GM12878 (cell line): Measurements from ENCODE around the gene IL26. TPM values are rescaled to one million over a fixed set of nuclear protein-coding genes. Genes with fewer than 3 reads are reported as not detected.

ENCODE experiments used
- ATAC-seq: fragments of 200-7000 bp; cut with Tn5 transposase; 3 replicates; pipeline ENCODE4 v1.9.1; 2020; ENCODE audit warnings: mild to moderate bottlenecking, moderate library complexity
- BruUV-seq: library from RNA; stranded (reverse); fragments of 400-500 nt; replicated peaks from 2 replicates; lab custom pipeline; 2021; lab: Mats Ljungman, UMichigan
- CTCF ChIA-PET: fragments of 300-600 bp; sonication (Branson Sonifier 250); formaldehyde crosslinking; extraction: SDS; loops from one replicate; lab custom pipeline; 2021; ENCODE audit warnings: inconsistent platforms; lab: Yijun Ruan, JAX
- POLR2A ChIA-PET: fragments of 350-600 bp; formaldehyde crosslinking; extraction: SDS; loops from one replicate; lab custom pipeline; 2021; ENCODE audit warnings: inconsistent platforms; lab: Charles Lee
- RAD21 ChIA-PET: fragments of 300-600 bp; sonication (Branson Sonifier 250); formaldehyde crosslinking; loops from one replicate; lab custom pipeline; 2023; ENCODE audit warnings: antibody characterized with exemption; ENCODE audit not compliant: unreplicated experiment; lab: Charles Lee
- SMC1A ChIA-PET: fragments of 300-600 bp; sonication (Branson Sonifier 250); formaldehyde crosslinking; loops from one replicate; lab custom pipeline; 2023; ENCODE audit not compliant: unreplicated experiment, uncharacterized antibody; lab: Charles Lee
- DNase-seq: peaks from one replicate; pipeline ENCODE4 v3.0.0-alpha.2; 2011; ENCODE audit warnings: low read depth, low spot score
- FAIRE-seq: peaks from 3 replicates; lab custom pipeline; 2011; peaks lifted over from hg19 to GRCh38; lab: Jason Lieb, UNC
- H2AFZ ChIP-seq: 2 replicates; pipeline ENCODE4 v1.6.0; 2011; ENCODE audit warnings: low read depth, low read length, control low read depth; ENCODE audit not compliant: control insufficient read depth
- H3K27ac ChIP-seq: 2 replicates; pipeline ENCODE4 v1.5.1; 2011; ENCODE audit warnings: control low read depth; ENCODE audit not compliant: control insufficient read depth, insufficient read depth
- H3K27me3 ChIP-seq, 2 experiments: replicated peaks in 1 of 2; 2 replicates each; pipeline versions ENCODE4 v1.6.0 to v1.6.1; 2011; ENCODE audit warnings: low read length in 1 of 2; ENCODE audit not compliant: control insufficient read depth in 2 of 2, insufficient read depth in 2 of 2
- H3K36me3 ChIP-seq, 2 experiments: 2 replicates each; pipeline ENCODE4 v1.5.1; 2011; ENCODE audit warnings: low read length in 1 of 2; ENCODE audit not compliant: control insufficient read depth in 2 of 2, insufficient read depth in 2 of 2
- H3K4me1 ChIP-seq: 2 replicates; pipeline ENCODE4 v1.6.1; 2011; ENCODE audit warnings: mild to moderate bottlenecking, low read length, moderate library complexity, mixed read lengths; ENCODE audit not compliant: control insufficient read depth, insufficient read depth
- H3K4me2 ChIP-seq: 2 replicates; pipeline ENCODE4 v1.6.0; 2011; ENCODE audit warnings: control low read depth; ENCODE audit not compliant: control insufficient read depth, insufficient read depth
- H3K4me3 ChIP-seq: fragments of 200-600 bp; sonication (generic); 2 replicates; pipeline ENCODE4 v1.5.1; 2016
- H3K79me2 ChIP-seq: 2 replicates; pipeline ENCODE4 v1.6.0; 2011; ENCODE audit warnings: low read length; ENCODE audit not compliant: control insufficient read depth, insufficient read depth
- H3K9ac ChIP-seq: 2 replicates; pipeline ENCODE4 v1.8.0; 2011; ENCODE audit warnings: low read length, control low read depth, mixed read lengths; ENCODE audit not compliant: control insufficient read depth, insufficient read depth
- H3K9me3 ChIP-seq: replicated peaks from 3 replicates; pipeline ENCODE4 v1.5.1; 2011; ENCODE audit warnings: mild to moderate bottlenecking, low read length; ENCODE audit not compliant: control insufficient read depth, insufficient read depth
- H4K20me1 ChIP-seq: 2 replicates; pipeline ENCODE4 v1.6.0; 2011; ENCODE audit not compliant: control insufficient read depth, insufficient read depth
- CEBPB ChIP-seq, 2 experiments: fragments of 150-350 bp in 1 of 2; IDR thresholded peaks; 2 replicates each; pipeline ENCODE4 v1.6.1; 2012 to 2014; ENCODE audit warnings: low read depth in 2 of 2, low read length in 2 of 2, borderline replicate concordance in 1 of 2, inconsistent platforms in 1 of 2
- GATAD2B ChIP-seq: fragments of 450-650 bp; conservative IDR thresholded peaks from 2 replicates; pipeline ENCODE4 v1.6.1; 2017; ENCODE audit warnings: low read depth, mild to moderate bottlenecking, moderate library complexity
- IKZF1 ChIP-seq: fragments of 450-650 bp; conservative IDR thresholded peaks from 2 replicates; pipeline ENCODE4 v1.6.1; 2017; ENCODE audit warnings: antibody characterized with exemption, mild to moderate bottlenecking
- IKZF2 ChIP-seq, 2 experiments: fragments of 450-650 bp; IDR thresholded peaks; 2 replicates each; pipeline ENCODE4 v1.6.1; 2017; ENCODE audit warnings: mild to moderate bottlenecking in 2 of 2, moderate library complexity in 2 of 2
- MEF2B ChIP-seq: fragments of 450-650 bp; IDR thresholded peaks from 2 replicates; pipeline ENCODE4 v1.6.1; 2018; ENCODE audit warnings: mild to moderate bottlenecking, moderate library complexity; ENCODE audit not compliant: partially characterized antibody, poor library complexity, severe bottlenecking
- MYB ChIP-seq: fragments of 150-350 bp; IDR thresholded peaks from 2 replicates; pipeline ENCODE4 v1.6.1; 2014; ENCODE audit warnings: mild to moderate bottlenecking, low read depth, low read length, borderline replicate concordance
- NR2C1 ChIP-seq: fragments of 450-650 bp; IDR thresholded peaks from 2 replicates; pipeline ENCODE4 v1.6.1; 2017; ENCODE audit warnings: antibody characterized with exemption, mild to moderate bottlenecking, moderate library complexity
- NR2C2 ChIP-seq: IDR thresholded peaks from 2 replicates; pipeline ENCODE4 v1.6.1; 2011; ENCODE audit warnings: borderline replicate concordance, low read depth; ENCODE audit not compliant: control insufficient read depth, insufficient read length
- PKNOX1 ChIP-seq: fragments of 450-650 bp; IDR thresholded peaks from 2 replicates; pipeline ENCODE4 v1.6.1; 2016; ENCODE audit warnings: mild to moderate bottlenecking
- RELB ChIP-seq: fragments of 450-650 bp; IDR thresholded peaks from 2 replicates; pipeline ENCODE4 v1.6.1; 2017; ENCODE audit warnings: low read depth, mild to moderate bottlenecking, moderate library complexity
- REST ChIP-seq: IDR thresholded peaks from 2 replicates; pipeline ENCODE4 v1.6.1; 2012; ENCODE audit warnings: mild to moderate bottlenecking, low read depth, low read length
- RUNX3 ChIP-seq: IDR thresholded peaks from 2 replicates; pipeline ENCODE4 v1.6.1; 2012; ENCODE audit warnings: low read length, inconsistent platforms
- SMAD5 ChIP-seq: IDR thresholded peaks from 2 replicates; pipeline ENCODE4 v1.6.1; 2016; ENCODE audit warnings: antibody characterized with exemption, low read depth
- SREBF2 ChIP-seq: IDR thresholded peaks from 2 replicates; pipeline ENCODE4 v1.6.1; 2012; ENCODE audit warnings: mild to moderate bottlenecking, low read length
- TBL1XR1 ChIP-seq: IDR thresholded peaks from 2 replicates; pipeline ENCODE4 v1.6.1; 2012; ENCODE audit warnings: low read depth, low read length, improper control_type of control experiment
- TCF7 ChIP-seq: IDR thresholded peaks from 2 replicates; pipeline ENCODE4 v1.6.1; 2014; ENCODE audit warnings: antibody characterized with exemption, borderline replicate concordance
- WRNIP1 ChIP-seq: IDR thresholded peaks from 2 replicates; pipeline ENCODE4 v1.6.1; 2011; ENCODE audit warnings: low read depth, low read length, improper control_type of control experiment, borderline replicate concordance
- ZNF217 ChIP-seq: fragments of 450-650 bp; IDR thresholded peaks from 2 replicates; pipeline ENCODE4 v1.6.1; 2017; ENCODE audit warnings: antibody characterized with exemption, mild to moderate bottlenecking
- WGBS: methylation state at CpG from one replicate; pipeline ENCODE4 v1.1.6; 2016; ENCODE audit warnings: low lambda C conversion rate; ENCODE audit not compliant: insufficient replicate concordance, insufficient coverage; ENCODE audit errors: missing lambda C conversion rate; 5-methylcytosine and 5-hydroxymethylcytosine counted together
- in situ Hi-C: fragments of 300-500 bp; cut with MboI; formaldehyde crosslinking; loops from 9 replicates; pipeline ENCODE4 v1.14.3; 2018; ENCODE audit warnings: mixed read lengths
- intact Hi-C: fragments of 100-400 bp; cut with micrococcal nuclease; formaldehyde crosslinking; loops from one replicate; pipeline ENCODE4 v1.14.2; 2022; ENCODE audit not compliant: unreplicated experiment
- polyA plus RNA-seq, 11 experiments: library from polyadenylated mRNA; depleted of rRNA in 4 of 11; unstranded in 6 of 11; stranded (reverse) in 5 of 11; fragments of >200 nt; fragmentation: Nextera tagmentation in 4 of 11; fragmentation: Illumina TruSeq in 1 of 11; extraction: Ambion mirVana in 4 of 11; extraction: Trizol in 1 of 11; gene quantifications; 1 replicate in 1 of 11; 2 replicates in 10 of 11; pipeline versions ENCODE4 v1.2.1 to v1.2.3, GENCODE V29; 2011 to 2016; ENCODE audit warnings: inconsistent platforms in 2 of 11, missing spikeins in 2 of 11, low read depth in 1 of 11
- total RNA-seq, 4 experiments: library from RNA; depleted of rRNA in 3 of 4; stranded (reverse); fragments of >200 nt in 3 of 4; fragmentation: Illumina TruSeq in 1 of 4; extraction: Trizol in 1 of 4; gene quantifications; 2 replicates each; pipeline versions ENCODE4 v1.2.1 to v1.2.3, GENCODE V29; 2013 to 2021

Gene IL26
- total and polyA plus RNA-seq, 10 of the 15 experiments (the other 5 are each of a cell fraction or from before 2014, with no cell fraction given), result not detected

GRCh38 chr12:68159681-68160304 is 65.8 kb downstream of the IL26 start, which contains the start of gene IFNG:
Gene IFNG (minus strand): TSS chr12:68159740. CDS start chr12:68159615, 125 bp downstream.
- in situ Hi-C loops (no loop called here), intact Hi-C loops (loop anchor here (1.0 kb wide), 1 partner anchor 46 kb away; no protein-coding TSS in a partner anchor)
- BruUV-seq, result no TSS peak
- no peaks in the 10 kb centered on the region for H3K79me2 ChIP-seq
- no peak within 1 kb of the TSS for H2AFZ ChIP-seq
- DNase-seq, result peak; percentile 27
- FAIRE-seq, result no peak
- RAD21 ChIA-PET, result interaction anchor here (1.2 to 4.9 kb wide), 5 partner anchors 40 to 147 kb away, joined by 3 to 56 read pairs (median 21); no protein-coding TSS in a partner anchor
- H4K20me1 ChIP-seq, result no peaks in the 10 kb centered on the region
- peaks cover 0 to 8% of the 10 kb centered on the region in 2 experiments; a peak in 1 of 4 replicates for H3K27me3 ChIP-seq
- peak; percentile 71 for ATAC-seq
- no peak within 1 kb of the TSS for H3K27ac ChIP-seq
- CTCF ChIA-PET, result interaction anchor here (2.1 to 5.1 kb wide), 8 partner anchors 12 to 168 kb away, joined by 6 to 113 read pairs (median 20); no protein-coding TSS in a partner anchor
- 18% methylated on average over 5 of the region's 5 CpGs for WGBS
- SMC1A ChIA-PET, result interaction anchor here (0.7 to 6.7 kb wide), 8 partner anchors 21 to 148 kb away, joined by 3 to 83 read pairs (median 8); no protein-coding TSS in a partner anchor
- H3K9me3 ChIP-seq, result no peaks in the 10 kb centered on the region; the same call in 2 of the 3 replicates
- H3K9ac ChIP-seq, result no peak within 1 kb of the TSS
- POLR2A ChIA-PET, result interaction anchor here (1.8 kb wide), 1 partner anchor 119 kb away, joined by 7 read pairs; no protein-coding TSS in a partner anchor
- H3K4me3 ChIP-seq, result no peak within 1 kb of the TSS
- H3K4me1 ChIP-seq, result peaks cover 18% of the 10 kb centered on the region
- H3K36me3 ChIP-seq, result no peaks in the 10 kb centered on the region
- peak within 1 kb of the TSS; percentile 27; the same call in 1 of the 2 replicates for H3K4me2 ChIP-seq
- TF ChIP-seq IKZF1, result peak; percentile 56
- TF ChIP-seq RUNX3, result peak; percentile 81
- peak; percentile 40 to 49; a peak in 2 of 4 replicates for TF ChIP-seq IKZF2 (IDR thresholded peaks at IDR 0.05)
- no peak for TF ChIP-seq NR2C2
- TF ChIP-seq ZNF217, result peak; percentile 39; the same call in 1 of the 2 replicates
- no peak for TF ChIP-seq CEBPB (IDR thresholded peaks at IDR 0.05; ENCODE audit: borderline replicate concordance in 1 of 2, low read depth in 2 of 2, low read length in 2 of 2)
- TF ChIP-seq MEF2B, result peak; percentile 85
- no peak for TF ChIP-seq RELB
- no peak for TF ChIP-seq MYB
- no peak for TF ChIP-seq NR2C1
- peak; percentile 20; the same call in 1 of the 2 replicates for TF ChIP-seq PKNOX1
- TF ChIP-seq WRNIP1, result no peak
- TF ChIP-seq SREBF2, result no peak
- no peak for TF ChIP-seq SMAD5
- TF ChIP-seq TBL1XR1, result no peak
- no peak for TF ChIP-seq GATAD2B
- no peak for TF ChIP-seq REST
- TF ChIP-seq TCF7, result no peak
